Superior temporal gyrus (tissue), 1 donor: ENCODE data around the gene TBC1D8.
A peak's percentile ranks its signal among the peaks of the same experiment; 100 is the strongest.

Source experiments
- DNase-seq: peaks from one replicate; pipeline ENCODE4 v3.0.0-alpha.2; 2016; ENCODE audit errors: extremely low spot score

The TBC1D8 gene

DNA sequence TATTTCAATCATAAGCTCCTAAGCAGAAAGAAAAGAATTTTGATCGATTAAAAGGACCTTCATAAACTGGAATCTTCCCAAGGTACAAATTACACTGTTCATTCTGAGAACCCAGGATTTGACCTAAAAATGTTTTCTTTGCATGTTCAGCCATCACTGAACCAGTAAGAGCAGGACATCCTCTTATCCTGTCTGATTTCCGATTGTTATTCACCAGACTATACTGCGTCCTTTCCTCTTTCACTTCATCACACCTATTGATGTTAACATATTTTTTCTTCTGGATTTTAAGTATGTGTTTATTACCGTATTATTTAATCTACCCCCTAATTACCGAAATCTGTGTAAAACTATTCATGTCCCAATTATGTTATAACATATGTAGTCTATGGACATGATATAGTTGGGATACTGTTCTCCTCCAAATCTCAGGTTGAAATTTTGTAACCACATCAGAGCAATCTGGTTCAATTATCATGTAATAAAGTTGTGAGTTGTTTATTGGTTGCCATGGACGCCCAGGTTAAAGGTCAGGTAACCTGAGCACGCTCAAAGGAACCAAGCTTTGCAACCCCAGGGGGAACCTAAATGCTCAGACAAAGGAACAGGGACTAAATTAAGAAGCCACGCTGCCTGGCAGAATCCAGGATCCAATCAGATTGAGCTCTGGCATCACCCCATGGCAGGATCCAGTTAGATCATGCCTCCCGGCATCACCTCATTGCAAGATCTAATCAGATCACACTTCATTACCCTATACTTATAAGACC lies 11.6 kb upstream of the TBC1D8 start:
- no peak for DNase-seq

DNA sequence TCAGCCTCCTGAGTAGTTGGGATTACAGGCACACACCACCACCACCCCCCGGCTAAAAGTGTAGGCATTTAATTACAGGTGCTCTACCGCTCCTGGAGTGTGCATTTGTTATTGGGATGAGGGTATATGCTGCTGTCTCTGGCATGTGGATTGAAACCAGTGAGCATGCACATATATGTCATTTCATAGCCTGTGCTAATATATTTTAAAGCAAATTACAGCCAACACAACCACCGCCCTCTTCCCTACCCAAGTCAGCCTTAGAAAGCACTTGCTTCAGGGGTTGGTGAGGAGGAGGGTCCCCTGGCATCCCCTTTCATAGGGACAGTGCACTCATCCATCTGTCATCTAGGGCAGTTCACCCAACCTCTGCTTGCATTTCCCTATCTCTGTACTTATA lies 10.5 kb upstream of the TBC1D8 start:
- no peak for DNase-seq

DNA sequence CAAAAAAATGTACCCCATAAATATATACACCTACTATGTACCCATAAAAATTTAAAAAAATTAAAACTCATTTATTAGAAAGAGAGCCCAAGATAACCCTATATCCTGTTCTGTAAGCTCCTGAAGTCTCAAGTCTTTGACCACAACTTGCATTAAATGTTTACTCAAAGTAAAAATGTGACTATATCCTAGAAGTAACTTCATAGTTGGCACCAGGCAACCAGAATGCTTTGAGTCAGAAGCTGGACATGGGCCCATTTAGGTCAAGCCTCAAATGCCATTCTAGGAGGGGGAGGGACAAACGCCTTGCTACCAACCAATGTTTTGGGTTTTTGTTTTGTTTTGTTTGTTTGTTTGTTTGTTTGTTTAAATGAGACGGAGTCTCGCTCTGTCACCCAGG lies 9.3 kb upstream of the TBC1D8 start:
- DNase-seq, result no peak

GRCh38 chr2:101159526-101159925 lies 8.3 kb upstream of the TBC1D8 start:
- no peak for DNase-seq

DNA sequence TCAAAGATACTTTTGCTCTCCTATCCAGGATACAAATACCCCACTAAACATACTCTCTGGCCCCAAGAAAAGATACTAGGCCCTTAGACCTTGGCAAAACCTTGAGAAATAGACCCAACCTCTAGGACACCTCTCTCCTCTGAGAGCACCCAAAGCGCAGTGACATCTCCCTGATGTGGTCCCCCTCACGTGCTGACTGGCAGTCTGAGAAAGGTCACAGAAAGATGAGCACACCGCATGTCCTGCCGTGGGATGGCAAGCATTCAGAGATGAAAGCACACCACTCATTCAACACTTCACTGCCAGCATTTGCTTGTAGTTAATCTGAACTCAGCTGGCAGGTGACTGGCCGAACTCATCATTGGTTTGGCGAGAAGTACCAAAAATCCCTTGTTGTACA lies 6.1 kb upstream of the TBC1D8 start:
- DNase-seq, result no peak

DNA sequence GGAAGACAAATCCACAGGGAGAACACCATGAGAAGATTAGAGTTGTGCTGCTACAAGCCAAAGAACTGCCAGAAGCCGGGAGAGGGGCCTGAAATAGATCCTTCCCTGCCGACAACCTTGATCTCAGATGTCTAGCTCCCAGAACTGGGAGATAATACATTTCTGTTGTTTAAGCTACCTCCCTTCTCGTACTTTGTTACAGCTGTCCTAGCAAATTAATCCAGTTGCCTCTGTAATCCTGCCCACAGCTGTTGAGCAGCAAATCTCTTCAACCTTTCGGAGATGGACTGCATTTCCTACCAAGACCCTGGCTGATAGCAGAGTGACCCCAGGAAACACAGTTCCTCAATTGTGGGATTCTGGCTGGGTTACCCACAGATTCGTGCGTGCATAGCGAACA lies 2.6 kb upstream of the TBC1D8 start:
- DNase-seq, result no peak

DNA sequence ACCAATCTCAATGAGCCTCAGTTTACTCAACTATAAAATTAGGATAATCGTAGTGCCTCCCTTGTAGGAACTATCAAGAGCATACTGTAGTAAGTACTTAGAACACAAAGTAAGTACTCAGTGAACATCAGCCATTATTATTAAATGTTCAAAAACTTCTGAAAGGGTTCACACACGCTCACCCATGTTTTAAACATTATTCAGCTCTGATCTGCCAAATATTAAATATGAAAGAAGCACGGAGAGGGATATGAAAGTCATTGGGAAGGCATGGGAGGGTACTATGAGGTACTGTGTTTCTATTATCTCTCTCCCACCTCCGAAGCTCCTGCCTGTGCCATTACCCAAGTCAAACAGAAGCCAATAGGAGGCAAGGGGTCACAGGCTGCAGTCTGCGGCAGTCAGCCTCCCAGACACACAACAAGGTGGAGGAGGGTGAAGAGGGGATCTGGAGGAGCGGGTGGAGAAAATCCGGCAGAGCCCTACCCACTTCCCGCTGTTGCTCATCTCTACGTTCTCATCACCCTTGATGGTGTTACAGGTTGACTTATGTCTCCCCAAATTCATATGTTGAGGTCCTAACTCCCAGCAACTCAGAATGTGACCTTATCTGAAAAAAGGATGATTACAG lies 2.0 kb upstream of the TBC1D8 start:
- DNase-seq, result no peak

DNA sequence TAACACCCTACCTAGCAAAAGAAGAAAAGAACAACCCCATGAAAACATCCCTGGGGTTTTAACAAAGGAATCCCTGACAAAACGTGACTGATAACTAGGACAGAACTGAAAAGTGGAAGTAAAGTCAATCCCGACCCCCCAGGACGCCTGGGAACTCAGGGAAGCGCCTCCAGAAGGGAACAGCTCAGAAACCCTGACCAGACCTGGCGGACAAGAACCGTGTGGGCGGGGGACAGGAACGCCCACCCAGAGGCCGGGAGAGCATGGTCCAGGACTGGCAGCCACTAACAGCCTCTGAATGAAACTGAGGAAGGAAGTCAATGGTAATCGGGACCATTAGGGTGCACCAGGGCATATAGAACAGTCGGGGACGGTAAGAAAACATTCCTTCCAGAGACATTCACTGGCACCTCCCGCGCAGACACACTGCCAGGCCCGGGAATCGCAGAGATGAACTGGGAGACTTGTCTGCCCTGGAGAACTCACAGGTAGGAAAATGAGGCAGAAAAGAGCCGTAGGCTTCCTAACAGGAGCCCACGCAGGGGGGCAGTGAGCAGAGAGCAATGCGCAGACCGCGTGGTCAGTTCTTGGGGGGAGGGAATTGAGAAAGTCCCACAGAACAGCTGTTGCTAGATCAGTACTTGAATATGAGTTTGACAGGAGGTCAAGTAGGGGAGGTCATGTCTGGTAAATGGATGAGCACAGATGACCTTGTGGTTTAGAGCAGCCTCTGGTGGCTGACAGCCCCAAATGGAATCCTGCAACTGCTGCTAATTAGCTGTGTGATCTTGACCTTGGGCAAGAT lies 1.3 kb upstream of the TBC1D8 start:
- DNase-seq, result peak; percentile 84

GRCh38 chr2:101151859-101152271 lies 683 bp upstream of the TBC1D8 start:
- peak; percentile 28 for DNase-seq

DNA sequence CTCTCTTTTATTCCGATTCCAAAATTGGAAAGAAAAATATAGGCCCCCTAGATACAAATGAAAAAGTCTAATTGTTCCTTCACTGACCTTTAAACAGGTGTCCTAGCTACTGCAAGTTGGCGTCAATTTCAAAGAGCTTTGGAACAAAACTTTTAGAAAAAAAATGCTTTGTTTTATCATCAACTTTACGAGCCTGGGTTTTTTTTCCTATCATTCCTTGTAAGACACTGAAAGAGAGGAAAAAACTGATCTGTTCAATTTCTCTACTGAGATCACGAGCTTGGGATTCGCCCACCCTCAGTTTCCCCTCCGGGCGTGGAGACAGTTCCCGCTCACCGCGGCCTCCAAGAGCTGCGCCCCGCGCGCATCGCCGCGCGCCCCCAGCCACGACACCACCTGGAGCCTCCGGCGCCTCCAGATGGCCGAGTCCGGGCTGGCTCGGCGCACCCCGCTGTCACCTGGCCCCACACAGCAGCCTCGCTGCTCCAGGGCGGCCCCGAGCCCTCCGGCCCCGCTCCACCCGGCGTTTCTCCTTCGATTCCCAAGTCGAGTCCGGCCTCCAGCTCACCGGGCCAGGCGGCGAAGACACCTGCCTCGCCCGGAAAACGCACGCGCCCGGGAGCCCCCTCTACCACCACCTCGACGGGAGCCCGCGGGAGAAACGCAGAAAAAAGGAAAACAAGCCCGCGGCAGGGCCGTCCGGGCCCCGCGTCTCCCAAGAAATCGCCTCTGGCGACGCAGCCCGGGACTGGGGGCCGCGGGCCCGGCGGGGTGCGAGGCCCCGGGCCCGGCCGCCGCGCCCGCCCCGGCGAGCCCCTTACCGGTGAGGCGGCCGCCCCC lies 656 bp downstream of the TBC1D8 start:
- DNase-seq, result no peak

GRCh38 chr2:101149241-101150192 lies 1.7 kb downstream of the TBC1D8 start:
- peak; percentile 13 for DNase-seq

GRCh38 chr2:101148777-101149176 lies 2.4 kb downstream of the TBC1D8 start:
- DNase-seq, result peak; percentile 1

- no peak for DNase-seq
These were observed 3.2 kb downstream of the TBC1D8 start for GRCh38 chr2:101147971-101148370.

DNA sequence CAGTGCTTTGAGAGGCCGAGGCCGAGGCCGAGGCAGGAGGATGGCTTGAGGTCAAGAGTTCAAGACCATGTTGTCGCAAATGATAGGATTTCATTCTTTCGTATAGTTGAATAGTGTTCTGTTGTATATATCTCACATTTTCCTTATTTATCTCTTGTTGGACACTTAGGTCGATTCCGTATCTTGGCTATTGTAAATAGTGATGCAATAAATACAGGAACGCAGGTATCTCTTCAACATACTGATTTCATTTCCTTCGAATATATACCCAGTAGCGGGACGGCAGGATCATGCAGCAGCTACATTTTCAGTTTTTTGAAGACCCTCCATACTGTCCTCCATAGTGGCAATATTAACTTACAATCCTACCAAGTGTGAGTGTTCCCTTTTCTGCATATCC lies 4.1 kb downstream of the TBC1D8 start:
- no peak for DNase-seq

DNA sequence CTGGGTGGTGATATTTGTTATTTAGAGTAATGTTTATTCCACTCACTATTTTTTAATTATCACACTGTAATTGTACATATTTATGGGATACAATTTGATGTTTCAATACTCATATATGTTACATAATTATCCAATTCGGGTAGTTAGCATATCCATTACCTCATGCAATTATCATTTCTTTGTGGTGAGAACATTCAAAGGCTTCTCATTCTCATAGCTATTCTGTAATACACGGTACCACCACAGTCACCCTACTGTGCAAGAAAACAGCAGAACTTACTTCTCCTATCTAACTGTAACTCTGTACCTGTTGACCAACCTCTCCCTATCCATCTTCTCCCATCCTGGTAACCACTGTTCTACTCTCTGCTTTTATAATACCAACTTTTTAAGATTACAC lies 4.6 kb downstream of the TBC1D8 start:
- DNase-seq, result no peak

- DNase-seq, result no peak
These were observed 5.8 kb downstream of the TBC1D8 start for GRCh38 chr2:101145406-101145805.

GRCh38 chr2:101142163-101142562 lies 9.0 kb downstream of the TBC1D8 start:
- no peak for DNase-seq

GRCh38 chr2:101140978-101141655 lies 10.1 kb downstream of the TBC1D8 start:
- no peak for DNase-seq

GRCh38 chr2:101140237-101140636 lies 10.9 kb downstream of the TBC1D8 start:
- DNase-seq, result no peak

- no peak for DNase-seq
These were observed 11.7 kb downstream of the TBC1D8 start for GRCh38 chr2:101139495-101139894.
